ENCODE results near the gene TMEM94.

TMEM94 gene

DNA sequence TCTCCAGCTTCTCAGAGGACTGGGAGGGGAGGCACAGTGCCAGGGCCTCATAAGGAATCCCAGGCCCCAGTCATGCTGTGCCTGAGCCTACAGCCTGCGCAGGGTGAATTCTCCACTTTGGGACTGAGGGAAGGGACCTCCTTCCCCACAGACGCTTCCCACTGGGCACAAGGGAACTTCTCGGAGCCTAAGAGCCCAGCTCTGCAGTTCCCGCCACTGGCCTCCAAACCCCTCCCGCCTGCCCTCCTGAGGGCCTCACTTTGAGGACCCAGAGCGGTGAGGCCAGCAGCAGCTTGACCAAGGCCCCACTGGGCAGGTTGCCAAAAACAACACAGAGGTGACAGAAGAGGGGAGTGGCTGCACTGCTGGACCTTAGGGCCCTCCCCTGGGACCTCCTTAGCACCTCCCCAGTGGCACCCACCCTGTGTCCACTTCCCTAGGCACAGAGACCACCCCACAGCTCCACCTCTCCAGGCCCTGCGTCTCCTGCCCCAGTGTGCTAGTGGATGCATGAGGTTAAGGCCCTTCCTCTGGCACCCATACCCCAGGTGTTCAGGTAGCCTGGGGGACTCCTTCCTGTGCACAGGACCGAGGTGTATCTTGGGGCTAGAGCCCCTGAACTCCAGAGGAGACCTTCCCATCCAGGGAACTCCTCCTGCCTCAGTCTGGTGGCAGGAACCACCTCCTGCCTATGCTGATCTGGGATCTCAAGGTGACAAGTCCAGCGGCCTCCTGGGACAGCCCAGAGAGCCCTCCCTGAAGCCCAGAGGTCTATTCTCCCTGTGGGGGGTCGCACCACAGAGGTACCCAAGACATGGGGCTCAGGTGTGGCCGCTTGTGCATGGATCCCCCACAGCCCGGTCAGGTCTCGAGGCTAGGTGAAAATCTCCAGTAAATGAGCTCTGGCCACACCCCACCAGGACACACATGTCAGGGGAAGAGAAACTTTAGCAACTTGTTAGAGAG, 55.5 kb downstream of the TMEM94 start:
- TF ChIP-seq, protein P1, sequence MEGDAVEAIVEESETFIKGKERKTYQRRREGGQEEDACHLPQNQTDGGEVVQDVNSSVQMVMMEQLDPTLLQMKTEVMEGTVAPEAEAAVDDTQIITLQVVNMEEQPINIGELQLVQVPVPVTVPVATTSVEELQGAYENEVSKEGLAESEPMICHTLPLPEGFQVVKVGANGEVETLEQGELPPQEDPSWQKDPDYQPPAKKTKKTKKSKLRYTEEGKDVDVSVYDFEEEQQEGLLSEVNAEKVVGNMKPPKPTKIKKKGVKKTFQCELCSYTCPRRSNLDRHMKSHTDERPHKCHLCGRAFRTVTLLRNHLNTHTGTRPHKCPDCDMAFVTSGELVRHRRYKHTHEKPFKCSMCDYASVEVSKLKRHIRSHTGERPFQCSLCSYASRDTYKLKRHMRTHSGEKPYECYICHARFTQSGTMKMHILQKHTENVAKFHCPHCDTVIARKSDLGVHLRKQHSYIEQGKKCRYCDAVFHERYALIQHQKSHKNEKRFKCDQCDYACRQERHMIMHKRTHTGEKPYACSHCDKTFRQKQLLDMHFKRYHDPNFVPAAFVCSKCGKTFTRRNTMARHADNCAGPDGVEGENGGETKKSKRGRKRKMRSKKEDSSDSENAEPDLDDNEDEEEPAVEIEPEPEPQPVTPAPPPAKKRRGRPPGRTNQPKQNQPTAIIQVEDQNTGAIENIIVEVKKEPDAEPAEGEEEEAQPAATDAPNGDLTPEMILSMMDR (IDR thresholded peaks at IDR 0.05; ENCODE audit: control extremely low read depth, extremely low read depth, low read depth, missing control alignments), result no peak
- CTCF ChIA-PET, result interaction anchor here (1.3 to 1.4 kb wide), 2 partner anchors 9 to 13 kb away, joined by 4 read pairs; partner anchors contain the start of gene LLGL2
- no peak for DNase-seq (ENCODE audit: extremely low spot score)
- POLR2A ChIA-PET, result interaction anchor here (0.7 kb wide), 1 partner anchor 241 kb away, joined by 8 read pairs; the partner anchor contains the start of gene MIF4GD

DNA sequence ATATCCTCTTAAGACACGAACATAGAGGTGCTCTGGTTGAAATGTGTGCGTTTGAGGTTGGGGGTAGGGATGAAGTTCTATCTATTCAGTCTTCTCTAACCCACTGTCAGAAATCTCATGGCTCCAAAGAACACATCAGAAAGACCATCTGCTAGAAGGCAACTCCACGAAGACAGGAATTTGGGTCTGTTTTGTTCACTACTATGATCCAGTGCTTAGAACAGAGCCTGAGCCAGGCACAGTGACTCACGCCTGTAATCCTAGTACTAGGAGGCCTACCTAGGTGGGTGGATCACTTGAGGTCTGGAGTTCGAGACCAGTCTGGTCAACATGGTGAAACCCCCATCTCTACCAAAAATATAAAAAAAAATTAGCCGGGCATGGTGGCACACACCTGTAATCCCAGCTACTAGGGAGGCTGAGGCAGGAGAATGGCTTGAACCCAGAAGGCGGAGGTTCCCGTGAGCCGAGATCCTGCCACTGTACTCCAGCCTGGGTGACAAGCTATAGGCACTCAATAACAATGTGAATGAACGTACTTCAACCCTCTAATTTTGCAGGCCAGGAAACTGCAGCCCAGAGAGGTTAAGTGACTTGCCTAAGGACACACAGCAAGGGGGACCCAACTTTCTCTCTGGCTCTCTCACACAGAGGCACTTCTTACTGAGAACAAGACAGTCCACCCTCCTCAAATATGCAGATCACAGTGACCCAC, 56.6 kb downstream of the TMEM94 start:
- no peak for DNase-seq (ENCODE audit: extremely low spot score)
- ChIA-PET CTCF (interaction anchor here (0.9 to 1.7 kb wide), 4 partner anchors 8 to 237 kb away, joined by 4 to 7 read pairs (median 4); partner anchors contain the start of gene LLGL2), POLR2A (no interaction called here)
- TF ChIP-seq, protein P1 (IDR thresholded peaks at IDR 0.05; ENCODE audit: control extremely low read depth, extremely low read depth, low read depth, missing control alignments), result no peak

DNA sequence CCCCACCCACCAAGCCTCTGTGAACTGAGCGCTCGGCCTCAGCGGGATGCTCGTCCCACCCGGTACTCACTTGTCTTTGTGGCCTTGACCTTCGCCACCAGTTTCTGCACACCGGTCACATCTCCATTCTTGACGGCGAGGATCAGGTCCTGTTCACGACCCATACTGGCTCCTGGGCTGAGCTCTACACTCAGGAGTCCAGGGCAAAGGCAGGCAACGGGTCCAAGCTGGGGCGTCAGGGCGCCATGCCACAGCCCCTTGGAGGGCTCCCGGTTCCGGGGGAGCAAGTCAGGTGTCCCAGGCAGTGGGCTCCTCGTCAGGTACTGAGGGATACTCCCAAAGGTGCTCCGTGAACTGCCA, 57.2 kb downstream of the TMEM94 start:
- POLR2A ChIA-PET, result no interaction called here
- CTCF ChIA-PET, result interaction anchor here (0.9 to 1.7 kb wide), 4 partner anchors 8 to 242 kb away, joined by 3 to 7 read pairs (median 4); partner anchors contain the start of gene MIF4GD
- TF ChIP-seq, protein P1 (IDR thresholded peaks at IDR 0.05; ENCODE audit: control extremely low read depth, extremely low read depth, low read depth, missing control alignments), result no peak

DNA sequence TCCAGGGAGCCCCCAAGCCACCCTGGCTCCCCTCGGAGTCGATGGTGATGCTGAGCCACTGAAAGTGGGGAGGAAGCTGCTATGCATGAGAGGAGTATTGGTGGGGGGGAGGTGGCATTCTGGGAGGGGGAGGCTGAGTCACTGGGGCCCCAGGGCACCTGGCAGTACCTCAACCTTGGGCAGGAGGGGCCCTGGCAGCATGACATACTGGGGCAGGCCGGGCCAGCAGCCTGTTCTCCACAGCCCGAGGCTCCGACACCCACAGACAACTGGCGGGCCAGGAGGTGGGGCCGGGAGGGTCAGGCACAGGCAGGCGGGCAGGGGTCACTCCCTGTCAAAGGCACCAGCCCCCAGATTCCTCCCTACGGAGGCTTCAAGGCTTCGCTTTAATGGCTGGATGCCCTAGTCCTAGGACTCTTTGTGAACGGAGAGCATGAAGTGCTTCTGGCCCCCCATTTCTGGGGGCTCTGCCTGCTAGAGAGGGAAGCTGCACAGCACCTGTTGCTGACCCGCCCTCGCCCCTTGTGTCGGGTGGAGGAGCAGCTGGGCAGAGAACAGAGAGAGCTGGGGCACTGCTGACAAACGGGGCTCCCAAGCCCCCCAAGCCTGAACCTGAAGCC, 58.0 kb downstream of the TMEM94 start:
- no peak for DNase-seq (ENCODE audit: extremely low spot score)
- ChIA-PET POLR2A (no interaction called here), CTCF (interaction anchor here (0.9 to 1.7 kb wide), 4 partner anchors 9 to 243 kb away, joined by 3 to 7 read pairs (median 4); partner anchors contain the start of gene MIF4GD)
- TF ChIP-seq, protein P1 (IDR thresholded peaks at IDR 0.05; ENCODE audit: control extremely low read depth, extremely low read depth, low read depth, missing control alignments), result no peak

More for the DNA sequence above, 57.2 kb downstream of the TMEM94 start:
- DNase-seq (ENCODE audit: extremely low spot score), result no peak

DNA sequence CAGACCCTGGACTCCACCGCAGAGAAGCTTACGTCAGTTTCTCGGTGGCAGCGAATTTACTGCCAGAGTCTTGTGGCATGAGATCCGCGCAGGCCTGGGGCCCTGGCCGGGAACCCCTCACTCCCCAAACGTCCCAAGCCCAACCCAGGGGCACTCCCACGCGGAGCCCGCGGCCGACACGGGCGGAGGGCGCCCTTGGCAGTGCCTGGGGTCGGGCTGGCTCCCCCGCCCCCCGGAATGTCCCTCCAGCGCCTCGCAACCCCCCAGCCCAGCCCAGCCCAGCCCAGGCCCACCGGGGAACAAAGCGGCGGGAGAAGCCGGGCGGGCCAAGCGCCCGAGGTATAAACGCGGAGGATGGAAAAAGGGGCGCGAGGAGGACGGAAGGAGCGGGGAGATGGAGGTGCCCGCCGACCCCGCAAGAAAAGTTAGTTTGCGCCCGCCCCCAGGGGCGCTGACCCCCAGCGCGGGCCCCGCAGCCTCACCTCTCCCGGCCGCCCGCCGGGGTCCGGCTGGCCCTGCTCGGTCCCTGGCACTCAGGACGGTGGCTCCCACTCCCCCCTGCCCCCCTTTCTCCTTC, 58.6 kb downstream of the TMEM94 start:
- TF ChIP-seq, protein P1 (IDR thresholded peaks at IDR 0.05; ENCODE audit: control extremely low read depth, extremely low read depth, low read depth, missing control alignments), result no peak
- CTCF ChIA-PET, result interaction anchor here (1.5 to 1.7 kb wide), 3 partner anchors 10 to 244 kb away, joined by 3 to 7 read pairs (median 4); partner anchors contain the start of gene MIF4GD
- DNase-seq (ENCODE audit: extremely low spot score), result no peak
- POLR2A ChIA-PET, result no interaction called here

All from GM10248 (cell line).